GM18505 (cell line): ENCODE measurements around the gene C20orf141.

Source experiments
- ATAC-seq: cut with Tn5 transposase; IDR thresholded peaks from one replicate; pipeline ENCODE4 v1.9.1; 2021; ENCODE audit not compliant: unreplicated experiment
- POLR2A ChIP-seq: IDR thresholded peaks from 4 replicates; pipeline ENCODE4 v1.6.1; 2011; ENCODE audit warnings: borderline replicate concordance; ENCODE audit not compliant: insufficient read depth, insufficient read length; ENCODE audit errors: extremely low read depth

Gene C20orf141

DNA sequence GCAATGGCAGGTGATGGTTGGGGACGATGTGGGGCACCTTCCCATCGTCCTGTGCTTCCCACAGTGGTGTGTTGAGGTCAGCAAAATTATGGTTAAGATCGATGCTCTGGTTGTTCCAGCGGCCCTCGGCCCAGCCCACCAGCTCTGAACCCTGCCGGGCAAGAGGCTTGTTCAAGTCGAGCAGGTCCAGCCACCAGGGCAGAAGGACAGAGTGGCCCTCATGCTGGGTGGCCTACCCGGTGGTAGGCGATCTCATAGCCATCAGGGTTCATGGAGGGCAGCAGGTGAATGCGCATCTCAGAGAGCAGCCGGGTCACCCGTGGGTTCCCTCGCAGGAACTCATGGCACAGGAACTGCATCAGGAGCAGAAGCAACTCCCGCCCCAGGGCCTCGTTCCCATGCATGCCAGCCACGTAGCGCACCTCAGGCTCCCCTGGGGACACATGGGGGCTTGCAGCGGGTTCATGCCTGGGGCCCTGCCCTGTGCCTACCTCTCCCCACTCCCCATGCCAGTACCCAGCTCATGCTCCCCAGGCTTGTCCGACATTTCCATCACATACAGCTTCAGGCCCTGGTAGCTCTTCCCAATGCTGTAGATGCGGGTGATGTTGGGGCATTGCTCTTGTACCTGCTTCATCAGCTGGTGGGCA is 18.7 kb upstream of the C20orf141 start:
- no peak for ATAC-seq
- no peak for TF ChIP-seq POLR2A

DNA sequence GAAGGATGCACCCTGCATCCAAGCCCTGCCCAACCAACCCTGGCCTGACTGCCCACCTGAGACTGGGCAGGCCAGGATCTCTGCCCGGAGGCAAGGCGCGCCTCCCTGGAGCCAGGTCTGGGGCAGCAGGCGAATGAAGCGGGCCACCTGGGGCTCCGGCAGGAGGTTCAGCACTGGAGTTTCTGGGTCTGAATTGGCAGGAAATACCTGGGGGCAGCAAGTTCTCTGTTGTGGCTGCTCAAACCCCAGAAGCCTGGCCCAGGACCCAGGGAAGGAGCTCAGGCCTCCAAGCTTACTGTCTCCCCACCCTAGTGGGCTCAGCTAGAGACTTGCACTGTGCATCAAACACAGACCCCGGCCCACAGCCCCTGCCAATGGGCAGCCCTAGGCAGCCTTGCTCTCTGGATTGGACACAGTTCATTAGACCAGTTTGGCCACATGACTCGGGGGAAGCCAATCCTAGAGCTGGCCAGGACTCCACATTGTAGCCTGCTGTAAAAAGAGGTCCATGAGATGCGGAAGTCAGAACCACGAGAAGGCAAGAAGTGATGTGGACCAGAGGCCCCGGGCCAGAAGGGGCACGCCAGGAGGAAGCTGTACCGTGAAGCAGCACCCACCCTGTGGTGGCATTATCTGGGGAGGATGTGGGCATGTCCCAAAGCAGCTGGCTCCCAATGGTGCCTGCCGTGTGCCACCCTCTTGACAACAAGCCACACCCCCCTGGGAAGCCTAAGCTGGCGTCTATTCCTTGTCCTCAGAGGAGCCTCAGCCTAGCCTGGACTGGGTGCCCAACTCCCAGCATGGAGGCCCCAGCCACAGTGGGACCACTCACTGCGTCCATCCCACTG is 17.4 kb upstream of the C20orf141 start:
- no peak for ATAC-seq
- no peak for TF ChIP-seq POLR2A

GRCh38 chr20:2798095-2798805 is 16.5 kb upstream of the C20orf141 start:
- no peak for ATAC-seq
- no peak for TF ChIP-seq POLR2A

DNA sequence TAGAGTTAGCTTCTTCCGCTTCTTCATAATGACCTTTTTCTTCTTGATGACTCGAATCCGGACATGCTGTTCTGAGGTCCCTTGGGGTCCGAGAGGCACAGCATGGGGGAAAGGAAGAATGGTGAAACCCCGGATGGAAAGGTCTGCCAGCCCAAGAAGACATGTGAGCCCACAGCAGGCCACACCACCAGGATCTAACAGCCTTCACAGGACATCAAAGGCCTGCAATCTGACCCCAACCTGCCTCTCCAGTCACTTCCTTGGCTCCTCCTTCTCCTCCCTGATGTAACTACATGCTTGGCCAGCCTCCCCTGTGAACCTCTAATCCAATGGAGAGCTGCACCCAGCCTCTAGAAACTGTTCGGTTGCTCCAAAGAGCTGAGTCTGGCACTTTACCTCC is 16.0 kb upstream of the C20orf141 start:
- TF ChIP-seq POLR2A = no peak
- ATAC-seq = no peak

DNA sequence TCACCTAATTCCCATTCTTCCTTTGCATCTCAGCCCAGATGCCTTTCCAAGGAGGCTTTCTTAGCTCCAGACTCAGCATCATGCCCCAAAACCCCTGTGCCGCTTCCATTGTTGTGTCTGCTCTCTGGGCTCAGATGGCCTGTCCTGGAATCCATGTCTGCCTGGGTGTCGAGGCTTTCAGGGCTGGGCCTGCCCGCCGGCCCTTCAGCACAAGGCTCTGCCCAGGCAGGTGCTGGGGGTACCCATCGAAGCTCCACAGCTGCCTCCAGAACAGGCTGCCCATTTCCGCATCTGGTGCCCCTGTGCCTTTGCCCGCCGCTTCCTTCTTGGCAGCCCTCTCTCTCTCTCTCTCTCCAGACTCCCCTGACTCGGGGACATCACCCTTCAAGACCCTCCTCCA is 15.5 kb upstream of the C20orf141 start:
- no peak for ATAC-seq
- no peak for TF ChIP-seq POLR2A

DNA sequence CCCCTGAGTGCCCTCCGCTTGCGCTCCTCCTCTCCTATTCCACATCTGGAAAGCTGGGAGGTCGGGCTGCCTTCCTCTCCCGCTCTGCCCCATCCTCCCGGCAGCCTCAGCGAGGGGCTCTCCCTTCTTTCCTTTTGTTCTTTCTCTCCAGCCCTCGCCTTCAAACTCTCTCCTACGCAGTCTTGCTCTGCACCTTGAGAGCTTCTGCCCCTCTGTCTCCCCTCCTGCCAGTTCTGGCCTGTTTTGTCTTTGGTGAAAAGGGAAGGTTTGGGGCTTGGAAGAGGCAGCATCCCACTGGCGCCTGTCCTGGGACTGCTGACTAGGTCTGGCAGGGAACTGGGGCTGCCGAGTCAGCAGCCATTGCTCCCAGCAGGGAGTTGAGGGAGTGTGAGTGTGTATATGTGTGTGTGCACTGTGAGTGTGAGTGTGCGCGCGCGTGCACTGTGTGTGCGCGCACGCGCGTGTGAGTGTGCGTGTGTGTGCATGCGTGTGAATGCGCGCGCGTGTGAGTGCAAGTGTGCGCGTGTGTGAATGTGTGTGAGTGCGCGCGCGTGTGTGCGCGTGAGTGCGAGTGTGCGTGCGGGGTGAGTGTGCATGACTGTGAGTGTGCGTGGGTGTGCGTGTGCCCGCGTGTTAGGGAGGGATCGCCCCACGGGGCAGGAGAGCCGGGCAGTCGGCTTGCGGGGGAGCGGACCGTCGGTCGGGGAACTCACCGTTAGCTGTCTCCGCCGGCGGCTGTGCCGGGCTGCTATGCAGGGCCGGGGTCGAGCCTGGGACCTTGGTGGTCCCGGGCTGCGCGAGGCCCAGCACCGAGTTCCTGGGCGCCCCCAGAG is 14.9 kb upstream of the C20orf141 start:
- TF ChIP-seq POLR2A = no peak
- no peak for ATAC-seq

GRCh38 chr20:2800521-2801285 is 14.1 kb upstream of the C20orf141 start, which contains the start of gene CPXM1:
TSS of gene CPXM1 (minus strand) at chr20:2800627. CDS start at chr20:2800572, 55 bp downstream.
- ATAC-seq = no peak
- no peak for TF ChIP-seq POLR2A

DNA sequence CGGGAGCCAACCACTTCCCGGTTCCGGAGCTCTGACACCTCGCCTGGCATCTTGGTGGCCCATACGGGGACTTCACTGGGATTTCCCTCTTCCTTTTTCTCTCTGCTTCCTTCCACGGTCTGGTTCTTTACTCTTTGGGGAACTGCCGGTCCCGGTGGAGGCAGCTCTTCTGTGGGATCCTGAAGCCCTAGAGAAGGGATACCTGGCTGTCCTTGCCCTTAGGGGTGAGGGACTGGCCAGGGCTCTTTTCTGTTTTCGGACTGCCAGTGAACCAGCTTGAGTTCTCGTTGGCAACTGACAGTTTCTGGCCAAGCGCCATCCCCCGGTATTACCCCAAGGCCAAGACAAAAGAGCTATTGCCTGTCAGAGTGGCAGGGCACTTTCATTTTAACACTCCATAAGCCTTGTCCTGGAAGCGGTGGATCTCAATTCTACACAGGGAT is 13.5 kb upstream of the C20orf141 start:
- TF ChIP-seq POLR2A = no peak
- no peak for ATAC-seq

- no peak for ATAC-seq
These were observed 10.6 kb upstream of the C20orf141 start for GRCh38 chr20:2804041-2804828.

GRCh38 chr20:2804852-2805688 is 9.7 kb upstream of the C20orf141 start:
- ATAC-seq = no peak
- TF ChIP-seq POLR2A = no peak

More at GRCh38 chr20:2804041-2804828, 10.6 kb upstream of the C20orf141 start:
- no peak for TF ChIP-seq POLR2A
